Measurements from ENCODE around the gene SPINT3. TPM values are rescaled to one million over a fixed set of nuclear protein-coding genes. Genes with fewer than 3 reads are reported as not detected.

The SPINT3 gene
- total and polyA plus RNA-seq, 10 of the 15 experiments (the other 5 are each of a cell fraction or from before 2014, with no cell fraction given): not detected

- DNase-seq (ENCODE audit: low read depth, low spot score): no peak
- no peaks in the 10 kb centered on the region for H3K79me2 ChIP-seq (ENCODE audit: control insufficient read depth, insufficient read depth, low read length)
- ChIA-PET CTCF (no interaction called here), POLR2A (no interaction called here), RAD21 (ENCODE audit: unreplicated experiment) (no interaction called here), SMC1A (ENCODE audit: uncharacterized antibody, unreplicated experiment) (no interaction called here)
- H3K27me3 ChIP-seq (replicated peaks in 1 of 2; ENCODE audit: control insufficient read depth in 2 of 2, insufficient read depth in 2 of 2, low read length in 1 of 2): peaks cover 0 to 2% of the 10 kb centered on the region in 2 experiments; a peak in 1 of 4 replicates
- FAIRE-seq: no peak
- H4K20me1 ChIP-seq (ENCODE audit: control insufficient read depth, insufficient read depth): no peaks in the 10 kb centered on the region
- WGBS (ENCODE audit: insufficient coverage, insufficient replicate concordance, low lambda C conversion rate, missing lambda C conversion rate): 13% methylated on average over 7 of the region's 7 CpGs
- intact Hi-C loops (cut with micrococcal nuclease; ENCODE audit: unreplicated experiment) (no loop called here), in situ Hi-C loops (cut with MboI) (no loop called here)
- no peak overlapping the region for H2AFZ ChIP-seq (ENCODE audit: control insufficient read depth, low read depth, low read length)
- no peak overlapping the region for H3K9ac ChIP-seq (ENCODE audit: control insufficient read depth, insufficient read depth, low read length)
- no peak for ATAC-seq
- TF ChIP-seq IRF4 (IDR thresholded peaks at IDR 0.05; ENCODE audit: low read depth, low read length) (no peak), CEBPZ (IDR thresholded peaks at IDR 0.05; ENCODE audit: low read depth, low read length) (no peak), POU2F2 (IDR thresholded peaks at IDR 0.05; ENCODE audit: borderline replicate concordance, low read depth, low read length) (no peak), SMARCA5 (IDR thresholded peaks at IDR 0.05) (no peak), WRNIP1 (IDR thresholded peaks at IDR 0.05; ENCODE audit: borderline replicate concordance, low read depth, low read length) (no peak)
- H3K4me1 ChIP-seq (ENCODE audit: control insufficient read depth, insufficient read depth, low read length): peaks cover 5% of the 10 kb centered on the region
- no peak overlapping the region for H3K4me3 ChIP-seq
- BruUV-seq (replicated peaks): no TSS peak
- no peaks in the 10 kb centered on the region; the same call in 2 of the 3 replicates for H3K9me3 ChIP-seq (replicated peaks; ENCODE audit: control insufficient read depth, insufficient read depth, low read length)
- no peak overlapping the region for H3K4me2 ChIP-seq (ENCODE audit: control insufficient read depth, insufficient read depth)
- no peaks in the 10 kb centered on the region for H3K36me3 ChIP-seq (ENCODE audit: control insufficient read depth in 2 of 2, insufficient read depth in 2 of 2, low read length in 1 of 2)
- no peak overlapping the region for H3K27ac ChIP-seq (ENCODE audit: control insufficient read depth, insufficient read depth)
Measured at GRCh38 chr20:45508068-45508886, 7.1 kb downstream of the SPINT3 start.

All from GM12878 (cell line).